ENCODE measurements around the gene DTHD1. TPM values are rescaled to one million over a fixed set of nuclear protein-coding genes. Genes with fewer than 3 reads are reported as not detected.
A peak's percentile ranks its signal among the peaks of the same experiment; 100 is the strongest.

The DTHD1 gene
- total and polyA plus RNA-seq, 10 donors: 0.18 to 12.2 (median 8.7) TPM

- Histone ChIP-seq H3K27ac (peak overlapping the region in 1 of 8 donors; percentile 14), H3K9me3 (no peaks in the 10 kb centered on the region), H3K27me3 (replicated peaks in 1 of 7) (no peaks in the 10 kb centered on the region), H3K4me3 (no peak overlapping the region), H3K4me1 (peaks cover 10 to 62% (median 40%) of the 10 kb centered on the region in 6 donors), H3K36me3 (no peaks in the 10 kb centered on the region)
- no peak for DNase-seq
- WGBS, 5 donors: 70 to 86% (median 74%) methylated on average over 5 of the region's 5 CpGs
- TF ChIP-seq CTCF (IDR thresholded peaks at IDR 0.05 in 8 of 11, conservative IDR thresholded peaks at IDR 0.05 in 3 of 11): no peak
- no peak for TF ChIP-seq POLR2A (IDR thresholded peaks at IDR 0.05)
- no peak for TF ChIP-seq POLR2AphosphoS5 (IDR thresholded peaks at IDR 0.05)
- intact Hi-C loops (cut with DNase I; ENCODE audit: low total_unique reads): no loop called here
These were observed 46.0 kb downstream of the DTHD1 start for GRCh38 chr4:36327400-36327799.

- Histone ChIP-seq H3K4me1 (peaks cover 8 to 62% (median 41%) of the 10 kb centered on the region in 6 donors), H3K36me3 (no peaks in the 10 kb centered on the region), H3K27me3 (replicated peaks in 1 of 7) (no peaks in the 10 kb centered on the region), H3K4me3 (no peak overlapping the region), H3K27ac (peak overlapping the region in 3 of 8 donors; percentile 7 to 32 (median 14)), H3K9me3 (no peaks in the 10 kb centered on the region)
- no peak for TF ChIP-seq POLR2AphosphoS5 (IDR thresholded peaks at IDR 0.05)
- no peak for TF ChIP-seq POLR2A (IDR thresholded peaks at IDR 0.05)
- no peak for TF ChIP-seq CTCF (IDR thresholded peaks at IDR 0.05 in 8 of 11, conservative IDR thresholded peaks at IDR 0.05 in 3 of 11)
- 73 to 78% (median 74%) methylated on average over 9 of the region's 9 CpGs for WGBS, 5 donors
- no peak for DNase-seq
- intact Hi-C loops (cut with DNase I; ENCODE audit: low total_unique reads): no loop called here
These were observed 46.7 kb downstream of the DTHD1 start for GRCh38 chr4:36328130-36328529.

DNA sequence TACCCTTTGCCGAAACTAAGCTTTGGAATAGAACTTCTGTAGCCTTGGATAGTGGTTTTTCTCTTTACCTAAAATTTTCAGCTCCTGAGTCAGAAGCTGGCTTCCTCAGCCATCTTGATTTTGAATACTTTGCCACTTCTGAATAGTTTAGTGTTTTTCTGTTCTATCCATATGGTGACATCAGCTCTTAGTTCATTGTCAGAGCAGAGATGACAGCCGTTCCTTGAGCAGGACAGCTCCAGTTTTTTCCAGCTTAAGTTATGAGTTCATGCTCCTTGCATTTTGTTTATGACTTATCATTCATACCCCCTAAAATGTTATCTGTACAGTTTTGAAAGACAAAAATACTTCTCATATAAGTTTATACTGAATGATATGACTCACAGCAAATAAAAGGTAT, 47.8 kb downstream of the DTHD1 start:
- H3K27ac ChIP-seq: no peak overlapping the region
- no peaks in the 10 kb centered on the region for H3K9me3 ChIP-seq
- intact Hi-C loops (cut with DNase I; ENCODE audit: low total_unique reads): no loop called here
- TF ChIP-seq POLR2AphosphoS5 (IDR thresholded peaks at IDR 0.05) (no peak), CTCF (IDR thresholded peaks at IDR 0.05 in 8 of 11, conservative IDR thresholded peaks at IDR 0.05 in 3 of 11) (no peak), POLR2A (IDR thresholded peaks at IDR 0.05) (no peak)
- DNase-seq: no peak
- H3K36me3 ChIP-seq: no peaks in the 10 kb centered on the region
- WGBS, 5 donors: 86 to 96% (median 93%) methylated on average over 2 of the region's 2 CpGs
- no peaks in the 10 kb centered on the region for H3K27me3 ChIP-seq (replicated peaks in 1 of 7)
- no peak overlapping the region for H3K4me3 ChIP-seq
- H3K4me1 ChIP-seq: peaks cover 4 to 60% (median 33%) of the 10 kb centered on the region in 6 donors

- intact Hi-C loops (cut with DNase I; ENCODE audit: low total_unique reads): no loop called here
- 88 to 98% (median 94%) methylated on average over 1 of the region's 1 CpG for WGBS, 5 donors
These were observed 49.4 kb downstream of the DTHD1 start for GRCh38 chr4:36330796-36331195.

More at GRCh38 chr4:36330796-36331195, 49.4 kb downstream of the DTHD1 start:
- Histone ChIP-seq H3K27me3 (replicated peaks in 1 of 7) (no peaks in the 10 kb centered on the region), H3K4me1 (peaks cover 4 to 44% (median 20%) of the 10 kb centered on the region in 6 donors), H3K4me3 (no peak overlapping the region), H3K36me3 (no peaks in the 10 kb centered on the region), H3K27ac (no peak overlapping the region), H3K9me3 (no peaks in the 10 kb centered on the region)
- TF ChIP-seq POLR2AphosphoS5 (IDR thresholded peaks at IDR 0.05): no peak
- TF ChIP-seq CTCF (IDR thresholded peaks at IDR 0.05 in 8 of 11, conservative IDR thresholded peaks at IDR 0.05 in 3 of 11): no peak
- TF ChIP-seq POLR2A (IDR thresholded peaks at IDR 0.05): no peak
- no peak for DNase-seq
